Measurements from ENCODE around the gene POMZP3.
"Not testable (repeated sequence)": the region's sequence is repeated elsewhere in the genome, so short reads cannot be mapped to it uniquely, and the experiment has no call there.

POMZP3 gene

DNA sequence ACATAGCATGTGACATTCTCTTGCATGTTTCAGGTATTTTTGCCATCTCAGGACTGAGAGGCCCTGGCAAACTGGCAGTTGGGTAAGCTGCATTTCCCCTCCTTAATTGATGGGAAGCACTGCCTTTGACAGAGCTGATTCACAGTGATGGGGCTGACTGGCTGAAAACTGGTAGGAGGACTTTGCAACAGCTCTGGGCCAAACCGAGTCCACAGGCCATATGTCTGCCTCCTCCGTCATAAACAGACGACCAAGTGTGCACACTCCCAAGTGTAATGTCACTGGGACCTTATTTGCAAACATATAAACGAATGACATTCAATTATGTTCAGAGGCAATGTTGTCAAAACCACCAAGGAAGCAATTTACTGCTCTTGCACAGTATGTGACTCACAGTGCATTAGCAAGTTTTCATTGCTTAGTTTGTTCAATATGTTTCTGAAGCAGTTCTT lies 56.7 kb downstream of the POMZP3 start:
- H3K4me1 Mint-ChIP-seq, H3K9me3 Mint-ChIP-seq, DNase-seq, H3K27me3 Mint-ChIP-seq, H3K27ac Mint-ChIP-seq, CTCF ChIA-PET, H3K4me3 Mint-ChIP-seq: not testable (repeated sequence)
- peaks cover 16% of the 10 kb centered on the region for H3K36me3 Mint-ChIP-seq

DNA sequence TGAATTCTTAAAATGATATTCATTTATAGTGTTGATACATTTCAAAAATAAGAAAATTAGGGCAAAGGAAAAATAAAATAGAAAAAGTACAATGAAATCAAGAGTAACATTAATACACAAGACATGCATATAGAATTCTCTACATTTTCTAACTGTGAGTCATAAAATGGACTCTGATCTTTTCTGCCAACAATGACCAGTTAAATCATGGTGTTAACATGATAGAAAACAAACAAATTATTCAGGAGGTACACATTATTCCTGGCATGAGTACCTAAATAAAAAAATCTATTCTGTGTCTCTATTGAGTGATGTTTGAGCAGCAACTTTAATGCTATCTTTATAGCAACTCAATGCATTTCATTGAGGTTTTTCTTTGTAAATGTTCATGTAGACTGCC lies 58.3 kb downstream of the POMZP3 start:
- H3K27me3 Mint-ChIP-seq, H3K4me1 Mint-ChIP-seq, H3K9me3 Mint-ChIP-seq, H3K4me3 Mint-ChIP-seq, H3K27ac Mint-ChIP-seq, DNase-seq, CTCF ChIA-PET: not testable (repeated sequence)
- H3K36me3 Mint-ChIP-seq: peaks cover 26% of the 10 kb centered on the region

DNA sequence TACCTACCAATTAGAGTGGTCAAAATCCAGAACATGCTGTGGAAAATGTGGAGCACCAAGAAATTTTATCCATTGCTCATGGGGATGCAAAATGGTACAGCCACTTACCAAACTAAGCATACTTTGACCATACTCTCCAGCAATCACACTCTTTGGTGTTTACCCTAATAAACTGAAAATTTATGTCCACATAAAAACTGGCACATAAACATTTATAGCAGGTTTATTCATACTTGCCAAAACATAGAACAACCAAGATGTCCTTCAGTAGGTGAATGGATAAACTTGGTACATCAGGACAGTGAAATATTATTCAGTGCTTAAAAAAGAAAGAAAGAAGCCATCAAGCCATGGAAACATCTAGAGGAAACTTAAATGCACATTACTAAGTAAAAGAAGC lies 59.3 kb downstream of the POMZP3 start:
- H3K27me3 Mint-ChIP-seq, H3K4me3 Mint-ChIP-seq, H3K4me1 Mint-ChIP-seq, CTCF ChIA-PET, H3K27ac Mint-ChIP-seq, DNase-seq, H3K9me3 Mint-ChIP-seq: not testable (repeated sequence)
- peaks cover 27% of the 10 kb centered on the region for H3K36me3 Mint-ChIP-seq

DNA sequence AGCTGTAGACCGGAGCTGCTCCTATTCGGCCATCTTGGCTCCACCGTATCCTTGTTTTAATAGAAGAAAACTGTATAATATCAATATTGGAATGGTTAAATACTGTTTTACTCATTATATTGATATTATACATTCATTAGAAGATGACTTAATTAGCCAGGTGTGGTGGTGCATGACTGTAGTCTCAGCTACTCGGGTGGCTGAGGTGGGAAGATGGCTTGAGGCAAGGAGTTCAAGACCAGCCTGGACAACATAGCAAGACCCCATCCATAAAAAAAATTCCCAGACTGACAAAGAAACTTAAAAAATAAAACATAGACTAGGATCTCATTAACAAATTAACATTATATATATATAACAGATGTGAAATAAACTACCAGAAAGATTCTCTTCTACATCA lies 59.8 kb downstream of the POMZP3 start:
- CTCF ChIA-PET, H3K27me3 Mint-ChIP-seq, H3K4me1 Mint-ChIP-seq, H3K4me3 Mint-ChIP-seq, DNase-seq, H3K9me3 Mint-ChIP-seq, H3K27ac Mint-ChIP-seq: not testable (repeated sequence)
- peaks cover 26% of the 10 kb centered on the region for H3K36me3 Mint-ChIP-seq

DNA sequence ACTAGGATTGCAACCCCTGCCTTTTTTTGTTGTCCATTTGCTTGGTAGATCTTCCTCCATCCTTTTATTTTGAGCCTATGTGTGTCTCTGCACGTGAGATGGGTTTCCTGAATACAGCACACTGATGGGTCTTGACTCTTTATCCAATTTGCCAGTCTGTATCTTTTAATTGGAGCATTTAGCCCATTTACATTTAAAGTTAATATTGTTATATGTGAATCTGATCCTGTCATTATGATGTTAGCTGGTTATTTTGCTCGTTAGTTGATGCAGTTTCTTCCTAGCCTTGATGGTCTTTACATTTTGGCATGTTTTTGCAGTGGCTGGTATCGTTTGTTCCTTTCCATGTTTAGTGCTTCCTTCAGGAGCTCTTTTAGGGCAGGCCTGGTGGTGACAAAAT lies 62.1 kb downstream of the POMZP3 start:
- peaks cover 29% of the 10 kb centered on the region for H3K36me3 Mint-ChIP-seq
- H3K27ac Mint-ChIP-seq, H3K27me3 Mint-ChIP-seq, H3K4me3 Mint-ChIP-seq, H3K9me3 Mint-ChIP-seq, CTCF ChIA-PET, H3K4me1 Mint-ChIP-seq, DNase-seq: not testable (repeated sequence)

DNA sequence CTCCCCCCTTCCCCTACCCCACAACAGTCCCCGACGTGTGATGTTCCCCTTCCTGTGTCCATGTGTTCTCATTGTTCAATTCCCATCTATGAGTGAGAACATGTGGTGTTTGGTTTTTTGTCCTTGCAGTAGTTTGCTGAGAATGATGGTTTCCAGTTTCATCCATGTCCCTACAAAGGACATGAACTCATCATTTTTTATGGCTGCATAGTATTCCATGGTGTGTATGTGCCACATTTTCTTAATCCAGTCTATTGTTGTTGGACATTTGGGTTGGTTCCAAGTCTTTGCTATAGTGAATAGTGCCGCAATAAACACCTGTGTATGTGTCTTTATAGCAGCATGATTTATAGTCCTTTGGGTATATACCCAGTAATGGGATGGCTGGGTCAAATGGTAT lies 65.7 kb downstream of the POMZP3 start:
- DNase-seq, H3K4me3 Mint-ChIP-seq, H3K9me3 Mint-ChIP-seq, H3K4me1 Mint-ChIP-seq, H3K27me3 Mint-ChIP-seq, H3K27ac Mint-ChIP-seq, CTCF ChIA-PET: not testable (repeated sequence)
- peaks cover 36% of the 10 kb centered on the region for H3K36me3 Mint-ChIP-seq

DNA sequence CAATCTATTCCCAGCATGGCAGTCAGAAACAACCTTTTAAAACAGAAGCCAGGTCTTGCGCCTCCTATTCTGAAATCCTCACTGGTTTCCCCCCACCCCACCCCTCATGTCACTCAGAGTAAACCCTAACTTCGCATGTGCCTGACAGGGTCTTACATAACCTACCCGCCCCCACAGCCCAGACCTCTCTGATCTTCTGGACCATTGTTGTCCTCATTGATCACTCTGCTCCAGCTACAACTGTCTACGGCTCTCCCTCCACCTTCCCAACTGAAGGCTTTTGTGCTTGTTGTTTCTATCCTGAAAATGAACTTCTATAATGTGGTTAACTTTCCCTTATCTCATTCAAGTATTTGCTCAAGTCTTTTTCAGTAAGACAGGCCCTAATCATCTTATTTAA lies 66.9 kb downstream of the POMZP3 start:
- H3K9me3 Mint-ChIP-seq, H3K27me3 Mint-ChIP-seq, H3K4me3 Mint-ChIP-seq, CTCF ChIA-PET, DNase-seq, H3K27ac Mint-ChIP-seq, H3K4me1 Mint-ChIP-seq: not testable (repeated sequence)
- peaks cover 36% of the 10 kb centered on the region for H3K36me3 Mint-ChIP-seq

All from activated naive CD4-positive, alpha-beta T cell treated with anti-CD3 and anti-CD28 coated beads, Interleukin-2, amount 10 ng/mL, durations not matched to agents 7 days and 5 days (primary cell).